Measurements from ENCODE around the gene FAM167B. TPM values are rescaled to one million over a fixed set of nuclear protein-coding genes. Genes with fewer than 3 reads are reported as not detected.

Gene FAM167B
- total RNA-seq, 1 donor from 2014 or later: 7.9 TPM

DNA sequence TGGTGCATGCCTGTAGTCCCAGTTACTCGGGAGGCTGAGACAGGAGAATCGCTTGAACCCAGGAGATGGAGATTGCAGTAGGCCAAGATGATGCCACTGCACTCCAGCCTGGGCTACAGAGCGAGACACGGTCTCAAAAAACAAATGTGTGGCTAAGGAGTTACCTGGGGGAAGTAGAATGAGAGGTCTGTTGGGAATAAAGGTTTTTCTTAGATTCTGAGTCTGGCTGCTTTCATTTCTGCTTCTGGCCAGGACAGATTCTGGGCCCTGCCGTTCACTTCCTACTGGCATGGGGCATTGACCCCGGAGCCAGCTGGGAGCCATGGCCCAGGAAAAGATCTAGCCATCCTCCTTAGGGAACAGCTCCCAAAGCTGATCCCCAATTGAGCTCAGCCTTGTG is 38.6 kb upstream of the FAM167B start:
- Histone ChIP-seq H3K4me3 (no peak overlapping the region), H3K9me3 (replicated peaks) (no peaks in the 10 kb centered on the region), H3K27ac (replicated peaks) (no peak overlapping the region), H3K4me1 (peaks cover 30% of the 10 kb centered on the region), H3K36me3 (no peaks in the 10 kb centered on the region), H3K27me3 (ENCODE audit: low read depth) (no peaks in the 10 kb centered on the region)
- DNase-seq: no peak
- TF ChIP-seq, protein P1, sequence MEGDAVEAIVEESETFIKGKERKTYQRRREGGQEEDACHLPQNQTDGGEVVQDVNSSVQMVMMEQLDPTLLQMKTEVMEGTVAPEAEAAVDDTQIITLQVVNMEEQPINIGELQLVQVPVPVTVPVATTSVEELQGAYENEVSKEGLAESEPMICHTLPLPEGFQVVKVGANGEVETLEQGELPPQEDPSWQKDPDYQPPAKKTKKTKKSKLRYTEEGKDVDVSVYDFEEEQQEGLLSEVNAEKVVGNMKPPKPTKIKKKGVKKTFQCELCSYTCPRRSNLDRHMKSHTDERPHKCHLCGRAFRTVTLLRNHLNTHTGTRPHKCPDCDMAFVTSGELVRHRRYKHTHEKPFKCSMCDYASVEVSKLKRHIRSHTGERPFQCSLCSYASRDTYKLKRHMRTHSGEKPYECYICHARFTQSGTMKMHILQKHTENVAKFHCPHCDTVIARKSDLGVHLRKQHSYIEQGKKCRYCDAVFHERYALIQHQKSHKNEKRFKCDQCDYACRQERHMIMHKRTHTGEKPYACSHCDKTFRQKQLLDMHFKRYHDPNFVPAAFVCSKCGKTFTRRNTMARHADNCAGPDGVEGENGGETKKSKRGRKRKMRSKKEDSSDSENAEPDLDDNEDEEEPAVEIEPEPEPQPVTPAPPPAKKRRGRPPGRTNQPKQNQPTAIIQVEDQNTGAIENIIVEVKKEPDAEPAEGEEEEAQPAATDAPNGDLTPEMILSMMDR (IDR thresholded peaks at IDR 0.05; ENCODE audit: borderline replicate concordance): no peak
- intact Hi-C loops (cut with micrococcal nuclease): no loop called here

DNA sequence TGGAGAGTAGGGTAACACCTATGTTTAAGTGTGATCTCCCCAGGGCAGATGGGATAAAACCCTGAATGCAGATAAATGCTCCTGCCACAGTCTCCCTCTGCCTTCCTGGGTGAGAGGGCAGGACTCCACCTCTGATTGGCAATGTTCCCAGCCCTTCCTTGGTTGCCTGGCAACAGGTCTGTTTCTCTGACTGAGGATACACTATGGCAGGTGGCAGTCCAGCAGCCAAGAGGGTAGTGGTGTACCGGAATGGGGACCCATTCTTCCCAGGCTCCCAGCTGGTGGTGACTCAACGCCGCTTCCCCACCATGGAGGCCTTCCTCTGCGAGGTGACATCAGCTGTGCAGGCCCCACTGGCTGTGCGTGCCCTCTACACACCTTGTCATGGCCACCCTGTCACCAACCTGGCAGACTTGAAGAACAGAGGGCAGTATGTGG is 38.1 kb upstream of the FAM167B start, which contains the start of gene DCDC2B:
TSS of gene DCDC2B (plus strand) at position 199 of the 438 bp plus-strand sequence. CDS start at position 204, 5 bp downstream.
- DNase-seq: peak; percentile 44
- TF ChIP-seq, protein P1 (IDR thresholded peaks at IDR 0.05; ENCODE audit: borderline replicate concordance): no peak
- no peak within 1 kb of the TSS for H3K27ac ChIP-seq (replicated peaks)
- no peaks in the 10 kb centered on the region for H3K9me3 ChIP-seq (replicated peaks)
- H3K36me3 ChIP-seq: peaks cover 2% of the 10 kb centered on the region
- no peaks in the 10 kb centered on the region for H3K27me3 ChIP-seq (ENCODE audit: low read depth)
- intact Hi-C loops (cut with micrococcal nuclease): no loop called here
- H3K4me1 ChIP-seq: peaks cover 30% of the 10 kb centered on the region
- no peak within 1 kb of the TSS for H3K4me3 ChIP-seq

DNA sequence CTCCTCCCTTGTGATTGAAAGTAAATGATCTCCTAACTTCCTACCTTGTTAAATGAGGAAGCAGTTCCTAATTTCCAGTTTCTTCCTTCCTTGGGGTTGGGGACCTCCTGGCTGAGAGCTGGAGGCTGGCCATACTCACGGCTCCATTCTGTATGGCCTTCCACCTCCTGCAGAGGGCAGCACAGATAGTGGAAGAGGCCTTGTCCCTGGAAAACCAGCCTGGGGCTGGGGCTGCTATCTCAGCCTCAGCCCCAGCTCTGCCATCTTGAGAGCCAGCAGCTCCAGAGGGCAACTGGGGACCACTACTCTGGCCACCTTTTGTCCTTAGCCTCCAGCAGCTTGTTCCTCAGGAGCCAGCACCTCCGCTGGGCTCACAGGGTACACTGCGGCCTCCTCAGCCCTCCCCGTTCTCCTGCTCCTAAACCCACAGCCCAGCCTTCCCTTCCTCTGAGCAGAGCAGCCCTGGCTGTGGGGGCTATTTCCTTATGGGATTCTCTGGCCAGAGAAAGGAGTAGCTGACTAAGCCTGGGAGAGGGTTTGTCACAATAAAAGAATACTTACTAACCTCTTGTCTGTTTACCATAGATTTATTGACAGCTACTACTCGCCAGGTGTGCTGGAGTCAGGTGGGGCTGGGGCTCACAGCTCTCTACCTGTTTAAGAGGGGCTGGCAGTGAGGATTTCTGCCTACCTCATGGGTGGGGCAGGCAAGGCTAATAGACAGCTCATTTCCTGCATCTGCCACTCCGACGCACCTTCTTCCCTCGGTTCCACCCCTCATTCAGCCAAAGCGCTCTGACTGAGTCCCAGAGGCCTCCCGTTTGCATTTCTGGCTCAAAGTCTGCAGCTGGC is 31.2 kb upstream of the FAM167B start:
- Histone ChIP-seq H3K4me3 (no peak overlapping the region), H3K27me3 (ENCODE audit: low read depth) (no peaks in the 10 kb centered on the region), H3K36me3 (peaks cover 62% of the 10 kb centered on the region), H3K27ac (replicated peaks) (no peak overlapping the region), H3K9me3 (replicated peaks) (no peaks in the 10 kb centered on the region), H3K4me1 (peaks cover 28% of the 10 kb centered on the region)
- TF ChIP-seq, protein P1 (IDR thresholded peaks at IDR 0.05; ENCODE audit: borderline replicate concordance): peak; percentile 80
- intact Hi-C loops (cut with micrococcal nuclease): no loop called here
- DNase-seq: peak; percentile 29

DNA sequence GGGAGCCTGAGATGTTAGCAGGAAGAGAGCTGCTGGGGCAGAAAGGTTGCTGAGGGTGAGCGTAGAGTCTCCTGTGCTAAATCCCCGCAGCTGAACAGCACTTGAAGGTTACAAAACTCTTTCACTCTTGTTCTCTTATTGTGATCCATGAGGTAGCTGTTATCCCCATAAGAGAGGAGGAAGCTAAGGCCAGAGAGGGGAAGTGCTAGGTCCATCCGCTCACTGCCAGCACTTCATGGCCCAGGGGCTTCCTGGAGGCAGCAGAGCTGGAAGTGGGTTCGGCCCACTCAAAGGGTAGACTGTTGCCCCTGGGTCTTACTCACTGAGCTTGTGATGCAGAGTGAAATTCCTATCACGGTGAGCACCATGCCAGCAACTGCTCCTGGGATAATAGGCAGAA is 30.5 kb upstream of the FAM167B start:
- no peak overlapping the region for H3K27ac ChIP-seq (replicated peaks)
- H3K9me3 ChIP-seq (replicated peaks): no peaks in the 10 kb centered on the region
- H3K4me1 ChIP-seq: peaks cover 35% of the 10 kb centered on the region
- peaks cover 62% of the 10 kb centered on the region for H3K36me3 ChIP-seq
- intact Hi-C loops (cut with micrococcal nuclease): no loop called here
- H3K4me3 ChIP-seq: no peak overlapping the region
- TF ChIP-seq, protein P1 (IDR thresholded peaks at IDR 0.05; ENCODE audit: borderline replicate concordance): no peak
- no peak for DNase-seq
- H3K27me3 ChIP-seq (ENCODE audit: low read depth): no peaks in the 10 kb centered on the region

DNA sequence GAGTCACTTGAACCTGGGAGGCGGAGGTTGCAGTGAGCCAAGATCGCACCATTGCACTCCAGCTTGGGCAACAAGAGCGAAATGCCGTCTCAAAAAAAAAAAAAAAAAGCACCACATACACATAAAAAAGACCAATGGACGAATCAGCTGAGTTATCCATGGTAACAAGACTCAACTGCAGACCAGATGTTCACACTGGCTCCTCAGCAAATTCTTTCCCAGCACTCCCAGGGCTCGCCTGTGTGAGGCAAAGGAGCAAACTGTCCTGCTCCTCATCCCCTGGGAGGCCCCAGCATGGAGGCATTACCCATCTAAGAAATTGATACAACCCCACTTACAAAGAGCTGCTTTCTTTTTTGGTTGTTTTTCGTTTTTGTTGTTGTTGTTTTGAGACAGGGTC is 28.0 kb upstream of the FAM167B start:
- TF ChIP-seq, protein P1 (IDR thresholded peaks at IDR 0.05; ENCODE audit: borderline replicate concordance): no peak
- Histone ChIP-seq H3K27me3 (ENCODE audit: low read depth) (no peaks in the 10 kb centered on the region), H3K4me1 (peaks cover 59% of the 10 kb centered on the region), H3K4me3 (no peak overlapping the region), H3K36me3 (peaks cover 63% of the 10 kb centered on the region), H3K27ac (replicated peaks) (no peak overlapping the region), H3K9me3 (replicated peaks) (no peaks in the 10 kb centered on the region)
- intact Hi-C loops (cut with micrococcal nuclease): no loop called here
- DNase-seq: no peak

Data from left ventricle myocardium inferior (tissue), 1 donor.